ENCODE data around the gene PLEKHF1.
A peak's percentile ranks its signal among the peaks of the same experiment; 100 is the strongest.
"Not testable (repeated sequence)": the region's sequence is repeated elsewhere in the genome, so short reads cannot be mapped to it uniquely, and the experiment has no call there.

Gene PLEKHF1

GRCh38 chr19:29704562-29705558 is 39.6 kb downstream of the PLEKHF1 start:
- no peak for DNase-seq

- no peak for DNase-seq
Observed at GRCh38 chr19:29705706-29706105, 40.4 kb downstream of the PLEKHF1 start.

- DNase-seq: no peak
Observed at GRCh38 chr19:29706635-29707034, 41.4 kb downstream of the PLEKHF1 start.

GRCh38 chr19:29708554-29709439 is 43.5 kb downstream of the PLEKHF1 start:
- DNase-seq: no peak

- not testable (repeated sequence) for DNase-seq
Observed at GRCh38 chr19:29709440-29709798, 44.2 kb downstream of the PLEKHF1 start.

- no peak for DNase-seq
Observed at GRCh38 chr19:29711584-29712132, 46.4 kb downstream of the PLEKHF1 start.

- DNase-seq: no peak
Observed at GRCh38 chr19:29712744-29713516, 47.7 kb downstream of the PLEKHF1 start.

GRCh38 chr19:29714371-29714952 is 49.2 kb downstream of the PLEKHF1 start:
- DNase-seq: no peak

GRCh38 chr19:29714953-29715700 is 49.9 kb downstream of the PLEKHF1 start, which contains the start of gene C19orf12:
Gene C19orf12, minus strand, starts transcription at chr19:29715261. Its CDS starts 6,848 bp downstream, at chr19:29708413.
- peak in 1 of 2 experiments; percentile 60 for DNase-seq

- DNase-seq: no peak
Observed at GRCh38 chr19:29715701-29716581, 50.7 kb downstream of the PLEKHF1 start.

GRCh38 chr19:29717051-29717450 is 51.8 kb downstream of the PLEKHF1 start:
- DNase-seq: no peak

GRCh38 chr19:29724102-29724641 is 58.9 kb downstream of the PLEKHF1 start:
- DNase-seq: peak; percentile 21 to 64

GRCh38 chr19:29724746-29725145 is 59.5 kb downstream of the PLEKHF1 start:
- peak in 1 of 2 experiments; percentile 17 for DNase-seq

All from NCI-H524 (cell line).